ENCODE data around the gene UCP2.
"Not testable (repeated sequence)": the region's sequence is repeated elsewhere in the genome, so short reads cannot be mapped to it uniquely, and the experiment has no call there.

UCP2 gene

DNA sequence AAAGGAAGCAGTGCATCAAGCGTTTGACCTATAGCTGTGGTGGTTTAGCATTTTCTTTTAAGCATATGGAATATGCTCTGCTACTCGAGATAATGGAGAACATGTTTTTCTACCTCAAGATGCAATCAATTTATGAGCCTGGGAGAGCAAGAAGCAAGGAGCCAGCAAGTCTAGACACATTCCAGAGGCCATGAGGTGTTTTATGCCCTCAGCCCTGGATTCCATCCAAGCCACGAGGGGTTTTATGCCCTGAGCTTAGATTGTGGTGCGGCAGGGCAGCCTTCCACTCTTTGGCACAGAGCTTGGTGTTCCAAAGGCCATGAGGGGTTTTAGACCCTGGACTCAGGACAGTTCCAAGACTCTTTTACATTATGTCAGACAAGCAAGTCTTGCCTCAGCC lies 43.5 kb downstream of the UCP2 start:
- Mint-ChIP-seq H3K4me3 (no peak overlapping the region), H3K27ac (no peak overlapping the region), H3K36me3 (ENCODE audit: low read depth) (peaks cover 8% of the 10 kb centered on the region), H3K27me3 (ENCODE audit: low read depth) (no peaks in the 10 kb centered on the region), H3K9me3 (no peaks in the 10 kb centered on the region), H3K4me1 (ENCODE audit: low read depth) (no peaks in the 10 kb centered on the region)
- no peak for DNase-seq (ENCODE audit: low spot score)

DNA sequence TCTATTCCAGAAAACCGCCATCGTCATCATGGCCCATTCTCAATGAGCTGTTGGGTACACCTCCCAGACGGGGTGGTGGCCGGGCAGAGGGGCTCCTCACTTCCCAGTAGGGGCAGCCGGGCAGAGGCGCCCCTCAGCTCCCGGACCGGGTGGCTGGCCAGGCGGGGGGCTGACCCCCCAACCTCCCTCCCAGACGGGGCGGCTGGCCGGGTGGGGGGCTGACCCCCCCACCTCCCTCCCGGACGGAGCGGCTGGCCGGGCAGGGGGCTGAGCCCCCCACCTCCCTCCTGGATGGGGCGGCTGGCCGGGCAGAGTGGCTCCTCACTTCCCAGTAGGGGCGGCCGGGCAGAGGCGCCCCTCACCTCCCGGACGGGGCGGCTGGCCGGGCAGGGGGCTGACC lies 46.6 kb downstream of the UCP2 start:
- not testable (repeated sequence) for H3K4me3 Mint-ChIP-seq; H3K4me1 Mint-ChIP-seq (ENCODE audit: low read depth); DNase-seq (ENCODE audit: low spot score); H3K9me3 Mint-ChIP-seq; H3K27ac Mint-ChIP-seq; H3K36me3 Mint-ChIP-seq (ENCODE audit: low read depth); H3K27me3 Mint-ChIP-seq (ENCODE audit: low read depth)

DNA sequence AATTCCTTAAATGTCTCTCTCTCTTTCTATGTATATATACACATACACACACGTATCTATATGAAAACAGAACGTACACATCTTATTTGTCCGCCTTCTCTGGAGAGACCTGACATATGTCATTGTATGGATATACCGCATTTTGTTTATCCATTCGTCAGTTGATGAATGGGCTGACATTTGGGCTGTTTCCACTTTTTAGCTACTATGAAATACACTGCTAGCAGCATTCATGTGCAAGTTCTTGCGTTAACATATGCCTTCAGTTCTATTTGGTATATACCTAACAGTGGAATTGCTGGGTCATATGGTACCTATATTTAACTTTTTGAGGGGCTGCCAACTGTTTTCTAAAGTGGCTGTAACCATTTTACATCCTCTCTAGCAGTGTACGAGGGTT lies 49.9 kb downstream of the UCP2 start:
- H3K36me3 Mint-ChIP-seq (ENCODE audit: low read depth) = peaks cover 8% of the 10 kb centered on the region
- H3K9me3 Mint-ChIP-seq = no peaks in the 10 kb centered on the region

DNA sequence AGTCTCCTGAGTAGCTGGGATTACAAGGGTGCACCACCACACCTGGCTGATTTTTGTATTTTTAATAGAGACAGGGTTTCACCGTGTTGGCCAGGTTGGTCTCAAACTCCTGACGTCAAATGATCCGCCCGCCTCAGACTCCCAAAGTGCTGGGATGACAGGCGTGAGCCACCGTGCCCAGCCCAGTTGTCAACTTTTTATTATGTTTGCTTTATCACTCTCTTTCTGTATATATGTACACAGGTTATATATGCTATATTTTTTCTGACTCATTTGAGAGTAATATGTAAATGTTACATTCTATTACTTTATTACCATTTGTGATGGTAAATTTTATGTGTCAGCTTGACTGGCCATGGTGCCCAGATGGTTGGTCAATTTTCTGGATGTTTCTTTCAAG lies 50.7 kb downstream of the UCP2 start:
- Mint-ChIP-seq H3K4me3 (no peak overlapping the region), H3K4me1 (ENCODE audit: low read depth) (no peaks in the 10 kb centered on the region), H3K27me3 (ENCODE audit: low read depth) (no peaks in the 10 kb centered on the region), H3K27ac (no peak overlapping the region), H3K9me3 (no peaks in the 10 kb centered on the region), H3K36me3 (ENCODE audit: low read depth) (peaks cover 16% of the 10 kb centered on the region)
- DNase-seq (ENCODE audit: low spot score) = no peak

More for the DNA sequence above, 49.9 kb downstream of the UCP2 start:
- no peak for DNase-seq (ENCODE audit: low spot score)
- no peaks in the 10 kb centered on the region for H3K27me3 Mint-ChIP-seq (ENCODE audit: low read depth)
- no peaks in the 10 kb centered on the region for H3K4me1 Mint-ChIP-seq (ENCODE audit: low read depth)
- no peak overlapping the region for H3K27ac Mint-ChIP-seq
- H3K4me3 Mint-ChIP-seq = no peak overlapping the region

DNA sequence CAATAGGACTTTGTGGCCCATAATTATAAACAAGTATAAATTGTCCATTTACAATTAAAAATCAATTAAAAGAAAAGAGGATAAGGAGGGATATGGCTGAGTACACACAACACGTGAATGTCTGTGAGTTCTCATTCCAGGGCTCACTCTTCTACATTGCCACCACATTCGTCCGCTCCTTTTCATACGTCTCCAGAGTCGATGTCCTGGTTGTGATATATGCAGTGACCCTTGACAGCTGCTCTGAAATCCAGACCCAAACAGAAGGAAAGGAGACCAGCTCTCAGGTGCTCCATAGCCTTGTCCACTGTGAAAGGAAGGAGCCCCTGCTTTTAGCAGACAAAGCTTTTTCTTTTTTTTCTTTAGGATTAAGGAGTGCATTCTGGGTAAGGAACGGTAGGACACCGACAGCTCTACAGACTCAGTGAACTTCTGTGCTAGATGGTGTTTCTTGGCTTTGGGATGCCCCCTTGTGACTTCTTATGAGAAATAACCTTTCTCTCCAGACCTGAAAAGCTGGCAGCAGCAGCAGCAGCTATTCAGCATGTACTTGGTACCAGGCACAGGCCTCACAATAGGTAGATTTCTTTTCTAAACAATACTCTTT lies 51.5 kb downstream of the UCP2 start:
- Mint-ChIP-seq H3K4me3 (no peak overlapping the region), H3K4me1 (ENCODE audit: low read depth) (no peaks in the 10 kb centered on the region), H3K36me3 (ENCODE audit: low read depth) (peaks cover 17% of the 10 kb centered on the region), H3K9me3 (no peaks in the 10 kb centered on the region), H3K27me3 (ENCODE audit: low read depth) (no peaks in the 10 kb centered on the region), H3K27ac (no peak overlapping the region)
- DNase-seq (ENCODE audit: low spot score) = no peak

DNA sequence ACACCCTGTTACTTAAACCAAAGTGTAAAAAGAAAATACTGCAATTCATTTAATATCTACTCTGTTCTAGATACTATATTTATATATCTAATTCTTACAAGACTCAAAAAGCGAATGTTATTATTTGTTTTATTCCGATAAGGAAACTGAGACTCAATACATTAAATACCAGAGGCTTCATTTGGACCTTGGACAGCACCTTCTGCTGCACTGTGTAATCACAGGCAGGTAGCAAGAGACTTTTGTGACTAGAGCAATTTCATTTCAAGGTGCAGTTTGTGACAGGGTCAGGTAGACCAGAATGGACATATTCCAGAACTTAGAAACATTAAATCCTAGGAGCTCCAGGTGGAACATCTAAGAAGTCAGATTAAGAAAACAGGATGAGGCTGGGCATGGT lies 53.3 kb downstream of the UCP2 start:
- Mint-ChIP-seq H3K27me3 (ENCODE audit: low read depth) (no peaks in the 10 kb centered on the region), H3K27ac (no peak overlapping the region), H3K4me1 (ENCODE audit: low read depth) (no peaks in the 10 kb centered on the region), H3K4me3 (no peak overlapping the region), H3K36me3 (ENCODE audit: low read depth) (peaks cover 17% of the 10 kb centered on the region), H3K9me3 (no peaks in the 10 kb centered on the region)
- DNase-seq (ENCODE audit: low spot score) = no peak
